ENCODE results near the gene IBTK.

IBTK gene

GRCh38 chr6:82145926-82146452, 101.6 kb downstream of the IBTK start:
- no peaks in the 10 kb centered on the region for H3F3A ChIP-seq (ENCODE audit: control insufficient read depth, insufficient read depth)
- H3K27me3 ChIP-seq (ENCODE audit: control insufficient read depth, low read length): no peaks in the 10 kb centered on the region
- no peaks in the 10 kb centered on the region for H4K20me1 ChIP-seq (ENCODE audit: control insufficient read depth, insufficient read depth, low read depth, low read length)
- H3K9me2 ChIP-seq (replicated peaks; ENCODE audit: control insufficient read depth, low read length): no peaks in the 10 kb centered on the region
- no peak overlapping the region for H3K4me3 ChIP-seq (ENCODE audit: low read length)
- no peaks in the 10 kb centered on the region for H3K9me3 ChIP-seq (ENCODE audit: control insufficient read depth, insufficient read depth, low read length)
- peaks cover 16% of the 10 kb centered on the region for H3K4me1 ChIP-seq (ENCODE audit: control insufficient read depth, low read length)
- no peaks in the 10 kb centered on the region for H3K36me3 ChIP-seq (ENCODE audit: control insufficient read depth, low read length)
- H3K79me2 ChIP-seq (ENCODE audit: control insufficient read depth, low read length): no peaks in the 10 kb centered on the region
- no peak overlapping the region for H3K27ac ChIP-seq (ENCODE audit: low read depth, low read length)
- no peak for TF ChIP-seq EZH2phosphoT487 (IDR thresholded peaks at IDR 0.05; ENCODE audit: borderline replicate concordance, low read length)
- TF ChIP-seq, protein P1, sequence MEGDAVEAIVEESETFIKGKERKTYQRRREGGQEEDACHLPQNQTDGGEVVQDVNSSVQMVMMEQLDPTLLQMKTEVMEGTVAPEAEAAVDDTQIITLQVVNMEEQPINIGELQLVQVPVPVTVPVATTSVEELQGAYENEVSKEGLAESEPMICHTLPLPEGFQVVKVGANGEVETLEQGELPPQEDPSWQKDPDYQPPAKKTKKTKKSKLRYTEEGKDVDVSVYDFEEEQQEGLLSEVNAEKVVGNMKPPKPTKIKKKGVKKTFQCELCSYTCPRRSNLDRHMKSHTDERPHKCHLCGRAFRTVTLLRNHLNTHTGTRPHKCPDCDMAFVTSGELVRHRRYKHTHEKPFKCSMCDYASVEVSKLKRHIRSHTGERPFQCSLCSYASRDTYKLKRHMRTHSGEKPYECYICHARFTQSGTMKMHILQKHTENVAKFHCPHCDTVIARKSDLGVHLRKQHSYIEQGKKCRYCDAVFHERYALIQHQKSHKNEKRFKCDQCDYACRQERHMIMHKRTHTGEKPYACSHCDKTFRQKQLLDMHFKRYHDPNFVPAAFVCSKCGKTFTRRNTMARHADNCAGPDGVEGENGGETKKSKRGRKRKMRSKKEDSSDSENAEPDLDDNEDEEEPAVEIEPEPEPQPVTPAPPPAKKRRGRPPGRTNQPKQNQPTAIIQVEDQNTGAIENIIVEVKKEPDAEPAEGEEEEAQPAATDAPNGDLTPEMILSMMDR (IDR thresholded peaks at IDR 0.05; ENCODE audit: low read depth, low read length, poor library complexity, severe bottlenecking): no peak
- H3K4me2 ChIP-seq (ENCODE audit: low read length): no peak overlapping the region

DNA sequence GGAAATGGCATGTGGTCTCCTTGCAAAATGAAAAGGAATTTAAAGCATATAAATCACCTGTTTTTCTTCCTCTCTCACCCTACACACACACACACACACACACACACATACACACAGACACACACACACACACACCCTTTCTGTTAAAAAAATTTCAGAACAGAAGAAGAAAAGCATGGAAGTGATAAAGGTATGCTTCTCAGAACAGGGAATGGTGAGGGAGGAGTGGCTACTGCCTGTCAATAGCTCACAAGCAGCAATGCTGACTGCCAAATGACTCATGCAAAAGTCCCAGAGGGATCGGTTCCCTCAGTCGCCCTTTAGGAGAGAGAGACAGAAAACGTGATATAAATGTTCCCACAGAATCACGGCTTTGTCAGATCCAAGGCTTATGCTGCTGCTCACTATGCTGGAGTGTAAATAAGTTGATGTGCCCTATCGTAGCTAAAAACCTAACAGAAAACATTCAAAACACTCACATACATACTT, 102.6 kb downstream of the IBTK start:
- Histone ChIP-seq H3F3A (ENCODE audit: control insufficient read depth, insufficient read depth) (no peaks in the 10 kb centered on the region), H4K20me1 (ENCODE audit: control insufficient read depth, insufficient read depth, low read depth, low read length) (no peaks in the 10 kb centered on the region), H3K27ac (ENCODE audit: low read depth, low read length) (no peak overlapping the region), H3K27me3 (ENCODE audit: control insufficient read depth, low read length) (no peaks in the 10 kb centered on the region), H3K4me2 (ENCODE audit: low read length) (no peak overlapping the region), H3K9me3 (ENCODE audit: control insufficient read depth, insufficient read depth, low read length) (no peaks in the 10 kb centered on the region), H3K9me2 (replicated peaks; ENCODE audit: control insufficient read depth, low read length) (no peaks in the 10 kb centered on the region), H3K36me3 (ENCODE audit: control insufficient read depth, low read length) (no peaks in the 10 kb centered on the region), H3K79me2 (ENCODE audit: control insufficient read depth, low read length) (no peaks in the 10 kb centered on the region), H3K4me3 (ENCODE audit: low read length) (no peak overlapping the region), H3K4me1 (ENCODE audit: control insufficient read depth, low read length) (peaks cover 16% of the 10 kb centered on the region)
- TF ChIP-seq, protein P1 (IDR thresholded peaks at IDR 0.05; ENCODE audit: low read depth, low read length, poor library complexity, severe bottlenecking): no peak
- TF ChIP-seq EZH2phosphoT487 (IDR thresholded peaks at IDR 0.05; ENCODE audit: borderline replicate concordance, low read length): no peak

DNA sequence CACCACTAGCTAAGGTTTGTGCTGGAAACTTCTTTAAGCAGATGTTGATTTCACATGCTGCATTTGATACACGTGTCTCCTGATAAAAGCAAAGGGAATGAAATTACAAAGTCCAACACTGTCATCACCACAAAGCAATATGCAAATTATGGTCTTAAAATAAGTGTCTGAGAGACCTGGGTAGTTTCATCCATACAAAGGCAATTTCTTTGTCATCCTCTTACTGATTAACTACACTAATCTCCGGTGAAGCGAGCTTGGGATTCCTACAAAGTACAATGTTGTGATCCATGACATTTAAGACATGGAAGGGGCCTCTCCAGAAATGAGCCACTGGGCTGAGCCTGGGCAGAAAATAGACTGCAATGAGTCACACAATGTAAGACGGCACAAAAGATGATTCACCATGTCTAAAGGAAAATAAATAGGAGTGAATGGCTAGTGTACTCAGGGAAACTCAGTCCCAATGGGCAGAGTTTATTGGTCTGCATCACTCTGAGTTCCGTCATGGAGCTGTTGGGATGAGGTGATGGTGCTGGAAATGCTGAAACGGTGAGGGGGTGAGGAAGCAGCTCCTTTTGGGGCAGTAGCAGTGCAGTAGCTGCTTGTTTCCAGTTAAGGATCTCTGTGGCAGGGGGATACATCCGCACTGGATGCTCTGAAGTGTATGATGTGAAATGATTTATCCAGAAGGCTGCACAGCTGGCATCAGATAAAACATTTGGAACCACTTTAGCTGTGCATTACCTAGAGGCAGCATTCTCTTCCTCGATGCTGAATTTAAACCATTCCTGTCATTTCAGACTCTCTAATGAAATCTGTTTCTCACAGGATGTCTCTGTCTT, 103.3 kb downstream of the IBTK start:
- H3K4me3 ChIP-seq (ENCODE audit: low read length): peak overlapping the region; percentile 22; the same call in 1 of the 2 replicates
- TF ChIP-seq EZH2phosphoT487 (IDR thresholded peaks at IDR 0.05; ENCODE audit: borderline replicate concordance, low read length): no peak
- TF ChIP-seq, protein P1 (IDR thresholded peaks at IDR 0.05; ENCODE audit: low read depth, low read length, poor library complexity, severe bottlenecking): no peak
- peak overlapping the region; percentile 46 for H3K4me2 ChIP-seq (ENCODE audit: low read length)
- no peaks in the 10 kb centered on the region for H3K79me2 ChIP-seq (ENCODE audit: control insufficient read depth, low read length)
- H3K36me3 ChIP-seq (ENCODE audit: control insufficient read depth, low read length): no peaks in the 10 kb centered on the region
- H3K9me2 ChIP-seq (replicated peaks; ENCODE audit: control insufficient read depth, low read length): no peaks in the 10 kb centered on the region
- H3K4me1 ChIP-seq (ENCODE audit: control insufficient read depth, low read length): peaks cover 16% of the 10 kb centered on the region
- no peaks in the 10 kb centered on the region for H3K9me3 ChIP-seq (ENCODE audit: control insufficient read depth, insufficient read depth, low read length)
- H3K27ac ChIP-seq (ENCODE audit: low read depth, low read length): no peak overlapping the region
- H4K20me1 ChIP-seq (ENCODE audit: control insufficient read depth, insufficient read depth, low read depth, low read length): no peaks in the 10 kb centered on the region
- no peaks in the 10 kb centered on the region for H3F3A ChIP-seq (ENCODE audit: control insufficient read depth, insufficient read depth)
- H3K27me3 ChIP-seq (ENCODE audit: control insufficient read depth, low read length): no peaks in the 10 kb centered on the region

Measured in DOHH2 (cell line).